OCI-LY3 (cell line): ENCODE results near the gene ZNF93.
"Not testable (repeated sequence)": the region's sequence is repeated elsewhere in the genome, so short reads cannot be mapped to it uniquely, and the experiment has no call there.

ENCODE experiments used
- H2AFZ ChIP-seq: fragments of 200-600, 300-600 bp; shearing (Covaris generic); 2 replicates; pipeline ENCODE4 v1.6.0; 2014; ENCODE audit warnings: antibody characterized with exemption, low read depth, low read length
- H3K27ac ChIP-seq: fragments of 200-600, 300-600 bp; sonication (generic); 2 replicates; pipeline ENCODE4 v1.5.1; 2014; ENCODE audit warnings: mild to moderate bottlenecking, low read length, moderate library complexity, mixed read lengths
- H3K27me3 ChIP-seq: fragments of 200-600, 300-600 bp; sonication (generic); 2 replicates; pipeline ENCODE4 v1.6.1; 2014; ENCODE audit warnings: low read depth, low read length, mixed read lengths
- H3K36me3 ChIP-seq: fragments of 200-600, 300-600 bp; sonication (generic); replicated peaks from 2 replicates; pipeline ENCODE3; 2014; ENCODE audit warnings: low read depth, low read length, mixed read lengths
- H3K4me1 ChIP-seq: fragments of 300-600, 200-600 bp; sonication (generic); 2 replicates; pipeline ENCODE4 v1.6.1; 2014; ENCODE audit warnings: low read length, mixed read lengths
- H3K4me2 ChIP-seq: fragments of 200-600, 300-600 bp; sonication (generic); 2 replicates; pipeline ENCODE4 v1.6.1; 2014; ENCODE audit warnings: low read length, mixed read lengths
- H3K4me3 ChIP-seq: fragments of 300-600, 200-600 bp; sonication (generic); 2 replicates; pipeline ENCODE4 v1.5.1; 2014; ENCODE audit warnings: antibody characterized with exemption, mild to moderate bottlenecking, low read length, moderate library complexity
- H3K79me2 ChIP-seq: fragments of 300-600, 200-600 bp; shearing (Covaris generic); 2 replicates; pipeline ENCODE4 v1.6.1; 2014; ENCODE audit warnings: mild to moderate bottlenecking, low read length, mixed read lengths
- H3K9ac ChIP-seq: fragments of 300-600, 200-600 bp; shearing (Covaris generic); 2 replicates; pipeline ENCODE4 v1.6.0; 2014; ENCODE audit warnings: mild to moderate bottlenecking, low read length, moderate library complexity
- H3K9me3 ChIP-seq: fragments of 200-600, 300-600 bp; shearing (Covaris generic); 2 replicates; pipeline ENCODE4 v1.6.1; 2014; ENCODE audit warnings: low read length, mixed read lengths; ENCODE audit not compliant: insufficient read depth
- H4K20me1 ChIP-seq: fragments of 200-600, 300-600 bp; sonication (generic); 2 replicates; pipeline ENCODE4 v1.6.1; 2016; ENCODE audit warnings: low read length, mixed read lengths; ENCODE audit not compliant: insufficient read depth
- CTCF ChIP-seq: fragments of 200-600, 300-600 bp; sonication (generic); IDR thresholded peaks from 2 replicates; pipeline ENCODE4 v1.5.1; 2014; ENCODE audit warnings: antibody characterized with exemption, low read length, low read depth
- EZH2phosphoT487 ChIP-seq: fragments of 200-600 bp; shearing (Covaris generic); IDR thresholded peaks from 2 replicates; pipeline ENCODE4 v1.6.1; 2018; ENCODE audit warnings: antibody characterized with exemption, mixed run types, low read depth

ZNF93 gene

GRCh38 chr19:19900729-19901444 is at the start of gene ZNF93:
Gene ZNF93 (plus strand): TSS chr19:19900946. CDS start chr19:19901089, 143 bp downstream.
- H2AFZ ChIP-seq, result peak within 1 kb of the TSS; percentile 68
- H3K4me3 ChIP-seq, result peak within 1 kb of the TSS; percentile 87

DNA sequence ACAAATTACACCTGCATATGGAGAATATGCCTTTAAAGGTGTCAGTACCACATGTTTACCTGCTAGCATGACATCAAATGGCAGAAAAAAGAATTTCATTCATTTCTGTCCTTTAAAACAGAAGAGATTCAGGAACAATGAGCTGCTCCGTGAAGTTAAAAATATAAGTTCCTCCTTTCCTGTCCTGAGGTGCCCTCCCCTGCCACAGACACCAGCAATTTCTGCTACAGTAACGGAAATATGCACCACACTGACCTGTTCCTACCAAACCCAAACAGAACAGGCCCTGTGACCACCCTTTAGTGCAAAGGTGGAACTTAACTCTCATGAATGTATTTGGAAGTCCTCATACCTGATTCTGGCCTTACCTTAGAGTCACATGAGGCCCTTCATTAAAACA is 49.0 kb upstream of the ZNF93 start:
- not testable (repeated sequence) for H3K27me3 ChIP-seq, H3K27ac ChIP-seq, H3K36me3 ChIP-seq, H3K4me3 ChIP-seq, H2AFZ ChIP-seq, H4K20me1 ChIP-seq, H3K4me2 ChIP-seq, H3K4me1 ChIP-seq, H3K79me2 ChIP-seq, H3K9ac ChIP-seq
- H3K9me3 ChIP-seq, result peaks cover 19% of the 10 kb centered on the region

More at GRCh38 chr19:19900729-19901444, at the start of gene ZNF93:
- peaks cover 5% of the 10 kb centered on the region; the same call in 1 of the 2 replicates for H3K4me1 ChIP-seq
- H3K36me3 ChIP-seq, result peaks cover 53% of the 10 kb centered on the region
- H3K9me3 ChIP-seq, result peaks cover 29% of the 10 kb centered on the region
- H3K79me2 ChIP-seq, result peaks cover 51% of the 10 kb centered on the region
- no peak for TF ChIP-seq CTCF
- TF ChIP-seq EZH2phosphoT487, result no peak
- H3K27ac ChIP-seq, result peak within 1 kb of the TSS; percentile 80
- peak within 1 kb of the TSS; percentile 94 for H3K9ac ChIP-seq
- H3K4me2 ChIP-seq, result peak within 1 kb of the TSS; percentile 80
- no peaks in the 10 kb centered on the region for H4K20me1 ChIP-seq
- no peaks in the 10 kb centered on the region for H3K27me3 ChIP-seq

DNA sequence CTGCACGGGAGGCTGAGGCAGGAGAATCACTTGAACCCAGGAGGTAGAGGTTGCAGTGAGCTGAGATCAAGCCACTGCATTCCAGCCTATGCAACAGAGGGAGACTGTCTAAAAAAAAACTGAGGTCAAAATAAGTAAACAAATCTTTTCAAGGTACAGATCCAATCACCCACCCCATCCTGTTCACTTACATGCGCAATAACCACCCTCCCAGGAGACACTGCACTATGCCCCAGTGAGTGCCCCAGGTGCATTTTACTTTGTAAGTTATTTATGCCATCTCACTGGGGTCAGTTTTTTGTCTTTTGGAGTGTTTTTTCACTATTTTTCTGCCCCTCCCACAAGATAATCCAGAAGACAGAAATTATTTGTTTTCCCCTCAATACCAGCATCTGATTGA is 42.0 kb upstream of the ZNF93 start:
- H3K9me3 ChIP-seq, result peaks cover 27% of the 10 kb centered on the region; the same call in 1 of the 2 replicates
- H3K9ac ChIP-seq, result no peak overlapping the region
- no peak overlapping the region for H3K27ac ChIP-seq
- peaks cover 11% of the 10 kb centered on the region for H3K36me3 ChIP-seq
- peaks cover 9% of the 10 kb centered on the region for H3K4me1 ChIP-seq
- H3K27me3 ChIP-seq, result no peaks in the 10 kb centered on the region
- no peak overlapping the region for H3K4me2 ChIP-seq
- no peak overlapping the region for H3K4me3 ChIP-seq
- no peaks in the 10 kb centered on the region for H4K20me1 ChIP-seq
- no peak overlapping the region for H2AFZ ChIP-seq
- H3K79me2 ChIP-seq, result no peaks in the 10 kb centered on the region
- TF ChIP-seq EZH2phosphoT487 (no peak), CTCF (no peak)

- no peak overlapping the region for H3K9ac ChIP-seq
- H3K79me2 ChIP-seq, result peaks cover 1% of the 10 kb centered on the region; the same call in 1 of the 2 replicates
- H3K27me3 ChIP-seq, result no peaks in the 10 kb centered on the region
- no peak for TF ChIP-seq CTCF
- no peak for TF ChIP-seq EZH2phosphoT487
- no peak overlapping the region for H3K4me2 ChIP-seq
- H3K4me3 ChIP-seq, result no peak overlapping the region
- no peak overlapping the region for H2AFZ ChIP-seq
- peaks cover 9% of the 10 kb centered on the region for H3K4me1 ChIP-seq
- no peak overlapping the region for H3K27ac ChIP-seq
- no peaks in the 10 kb centered on the region for H4K20me1 ChIP-seq
- peaks cover 27% of the 10 kb centered on the region for H3K9me3 ChIP-seq
- H3K36me3 ChIP-seq, result peaks cover 14% of the 10 kb centered on the region
These were observed 39.9 kb upstream of the ZNF93 start for GRCh38 chr19:19860756-19861390.
